Fibroblast of skin of back (primary cell): ENCODE results near the gene DNM3.
"Not testable (repeated sequence)": the region's sequence is repeated elsewhere in the genome, so short reads cannot be mapped to it uniquely, and the experiment has no call there.

Experiments used
- DNase-seq: peaks from one replicate; pipeline ENCODE4 v3.0.0-alpha.2; 2013

DNM3 gene

GRCh38 chr1:172279939-172280636 lies 438.8 kb downstream of the DNM3 start:
- peak; percentile 50 for DNase-seq

DNA sequence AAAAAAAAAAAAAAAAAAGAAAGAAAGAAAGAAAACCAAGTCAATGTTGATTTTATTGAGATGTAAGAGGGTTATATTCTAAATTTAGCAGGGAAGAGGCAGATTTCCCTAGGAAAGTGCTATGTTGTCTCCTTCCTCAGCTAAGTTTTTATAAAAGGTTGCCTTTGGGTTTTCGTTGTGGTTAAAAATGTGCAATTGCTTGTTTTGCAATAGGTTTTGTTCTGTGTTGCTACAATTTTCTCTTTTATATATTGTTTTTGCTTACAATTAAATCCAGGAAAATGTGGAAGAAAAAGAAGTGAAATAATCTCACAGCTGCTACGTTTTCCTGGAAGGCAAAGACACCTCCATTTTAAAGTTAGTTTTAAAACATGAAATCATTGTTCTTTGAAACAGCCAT lies 442.5 kb downstream of the DNM3 start:
- DNase-seq = no peak

GRCh38 chr1:172286629-172287076 lies 445.4 kb downstream of the DNM3 start:
- DNase-seq = peak; percentile 40

DNA sequence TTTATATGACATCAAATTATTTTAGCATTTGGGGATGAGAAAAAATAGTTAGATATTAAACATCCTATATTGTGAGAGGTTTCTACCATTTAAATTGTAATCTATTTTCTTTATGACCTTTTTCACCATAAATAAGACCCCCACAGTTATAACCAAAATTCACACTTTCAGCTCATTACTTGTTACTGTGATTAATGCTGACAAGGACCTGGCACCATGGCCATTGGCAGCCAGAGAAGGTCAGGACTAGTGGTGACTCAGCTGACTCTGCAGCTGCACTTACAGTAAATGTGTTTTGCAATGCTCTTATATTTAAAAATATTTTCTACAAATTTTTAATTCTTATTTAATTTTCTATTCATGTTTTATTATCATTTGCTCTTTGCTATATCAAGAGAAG lies 445.9 kb downstream of the DNM3 start:
- DNase-seq = peak; percentile 29

DNA sequence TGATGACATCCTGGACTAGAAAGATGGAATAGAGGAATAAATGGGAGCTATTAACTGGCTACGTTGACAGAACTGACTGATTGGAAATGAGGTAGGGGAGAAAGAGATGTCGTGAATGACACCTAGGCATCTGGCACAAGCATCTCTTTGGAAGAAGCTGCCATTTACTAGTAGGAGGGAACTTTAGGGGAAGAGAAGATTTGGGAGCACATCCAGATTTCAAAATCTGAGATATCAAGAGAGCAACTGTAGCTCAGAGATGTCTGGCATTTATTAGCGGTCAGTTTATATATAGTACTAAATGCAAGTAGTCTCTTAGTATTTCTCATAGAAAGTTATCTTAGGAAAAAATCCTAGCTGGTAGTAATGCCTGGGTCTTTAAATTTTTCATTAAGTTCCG lies 447.3 kb downstream of the DNM3 start:
- DNase-seq = no peak

DNA sequence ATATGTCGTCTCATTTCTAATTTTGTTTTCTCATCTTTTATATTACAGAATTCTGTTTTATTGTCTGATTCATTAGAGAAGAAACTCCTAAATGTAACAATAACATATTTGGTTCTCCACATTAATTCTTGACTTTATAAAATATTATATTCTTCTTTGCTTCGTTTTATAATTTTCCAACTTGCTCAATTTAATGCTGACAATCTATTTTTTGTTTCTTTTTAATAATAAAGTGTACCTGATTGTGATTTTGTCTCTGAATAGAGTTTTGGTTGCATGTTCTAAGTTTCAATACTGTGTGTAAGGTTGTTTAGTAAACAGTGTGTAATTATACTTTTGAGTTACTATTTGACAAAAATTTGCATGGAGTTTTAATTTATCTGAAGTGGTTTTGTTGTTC lies 448.1 kb downstream of the DNM3 start:
- no peak for DNase-seq

GRCh38 chr1:172292840-172293239 lies 451.5 kb downstream of the DNM3 start:
- DNase-seq = no peak

DNA sequence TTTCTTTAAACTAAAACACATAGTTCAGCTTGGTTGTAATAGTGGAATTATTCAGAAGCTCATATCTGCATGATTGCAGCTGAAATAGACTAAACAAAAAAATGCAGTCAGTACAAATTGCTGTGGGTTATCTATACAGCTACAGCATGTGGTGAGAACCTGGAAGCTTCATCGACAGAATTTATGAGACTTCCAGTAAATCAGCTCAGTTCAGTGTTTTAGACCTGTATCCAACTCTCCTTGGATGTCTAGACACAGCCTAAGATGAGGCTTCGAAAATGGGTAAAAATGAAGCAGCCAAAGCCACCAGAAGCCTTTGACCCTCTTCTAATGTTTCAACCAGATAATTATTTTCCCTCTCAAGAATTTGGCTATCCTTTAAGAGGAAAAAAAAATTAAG lies 452.1 kb downstream of the DNM3 start:
- peak; percentile 16 for DNase-seq

DNA sequence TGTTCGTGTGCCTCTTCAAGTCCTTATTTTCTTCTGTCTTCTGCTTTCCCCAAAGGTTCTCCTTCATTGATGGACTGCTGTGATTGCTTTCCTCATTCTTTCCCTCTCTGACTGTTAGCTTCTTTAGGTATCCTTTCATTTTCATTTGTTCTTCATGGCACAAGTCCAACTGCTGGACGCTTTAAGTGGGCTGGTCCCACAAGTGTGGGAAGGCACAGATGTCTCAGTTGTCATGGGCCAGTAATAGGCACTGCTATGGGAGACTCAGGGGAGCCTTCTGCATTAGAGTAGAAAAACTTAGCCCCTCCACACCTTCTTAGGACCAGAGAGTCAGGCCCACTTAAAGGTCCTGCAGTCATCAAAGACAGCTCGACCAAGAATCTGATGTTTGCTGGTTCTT lies 456.8 kb downstream of the DNM3 start:
- no peak for DNase-seq

- no peak for DNase-seq
Observed at GRCh38 chr1:172298911-172299310, 457.6 kb downstream of the DNM3 start.

GRCh38 chr1:172299515-172299914 lies 458.2 kb downstream of the DNM3 start:
- DNase-seq = no peak

DNA sequence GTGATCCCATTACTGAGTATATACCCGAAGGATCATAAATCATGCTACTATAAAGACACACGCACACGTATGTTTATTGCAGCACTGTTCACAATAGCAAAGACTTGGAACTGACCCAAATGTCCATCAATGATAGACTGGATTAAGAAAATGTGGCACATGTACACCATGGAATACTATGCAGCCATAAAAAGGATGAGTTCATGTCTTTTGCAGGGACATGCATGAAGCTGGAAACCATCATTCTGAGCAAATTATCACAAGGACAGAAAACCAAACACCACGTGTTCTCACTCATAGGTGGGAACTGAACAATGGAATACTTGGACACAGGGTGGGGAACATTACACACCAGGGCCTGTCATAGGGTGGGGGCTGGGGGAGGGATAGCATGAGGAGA lies 466.2 kb downstream of the DNM3 start:
- DNase-seq = not testable (repeated sequence)

DNA sequence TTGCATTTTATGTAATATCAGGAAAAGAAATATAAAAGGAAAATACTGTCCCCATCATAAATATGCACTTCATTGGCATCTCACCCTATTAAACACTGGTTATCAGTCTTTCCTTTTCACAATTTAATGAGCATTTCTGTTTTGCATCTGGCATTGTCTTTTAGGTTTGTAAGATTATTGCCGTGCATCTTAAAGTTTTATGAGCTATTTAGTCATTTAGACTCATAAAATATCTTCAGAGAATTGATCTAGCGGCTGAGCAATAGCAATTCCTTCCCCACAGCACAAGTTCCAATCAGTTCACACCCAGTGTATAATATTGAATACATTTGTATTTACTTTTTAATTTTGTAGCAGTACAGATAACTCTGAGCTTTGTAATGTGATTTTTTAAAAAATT lies 466.8 kb downstream of the DNM3 start:
- DNase-seq = no peak

- peak; percentile 57 for DNase-seq
Observed at GRCh38 chr1:172308577-172308976, 467.3 kb downstream of the DNM3 start.

GRCh38 chr1:172320733-172321132 lies 479.4 kb downstream of the DNM3 start:
- peak; percentile 86 for DNase-seq

GRCh38 chr1:172321451-172321850 lies 480.2 kb downstream of the DNM3 start:
- DNase-seq = peak; percentile 78

GRCh38 chr1:172322219-172323061 lies 481.1 kb downstream of the DNM3 start:
- peak; percentile 99 for DNase-seq

DNA sequence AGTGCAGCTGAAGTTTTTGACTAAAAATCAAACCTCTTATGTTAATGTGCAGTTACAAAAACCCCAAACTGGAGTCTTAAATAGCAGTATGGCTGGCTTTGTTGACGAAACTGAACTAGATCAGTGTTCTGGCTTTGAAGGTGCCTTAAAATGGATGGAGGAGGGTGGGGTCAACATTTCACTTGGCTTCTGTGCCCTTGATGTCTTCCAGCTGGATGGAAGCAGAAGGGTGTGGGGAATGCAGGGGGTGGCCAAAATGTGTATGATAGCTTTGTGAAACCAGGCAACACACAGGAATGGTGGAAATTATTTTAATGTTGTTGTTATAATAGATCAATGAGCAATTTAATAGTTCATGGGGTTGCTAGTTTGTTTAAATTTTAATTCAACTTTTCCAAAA lies 482.4 kb downstream of the DNM3 start:
- DNase-seq = no peak

DNA sequence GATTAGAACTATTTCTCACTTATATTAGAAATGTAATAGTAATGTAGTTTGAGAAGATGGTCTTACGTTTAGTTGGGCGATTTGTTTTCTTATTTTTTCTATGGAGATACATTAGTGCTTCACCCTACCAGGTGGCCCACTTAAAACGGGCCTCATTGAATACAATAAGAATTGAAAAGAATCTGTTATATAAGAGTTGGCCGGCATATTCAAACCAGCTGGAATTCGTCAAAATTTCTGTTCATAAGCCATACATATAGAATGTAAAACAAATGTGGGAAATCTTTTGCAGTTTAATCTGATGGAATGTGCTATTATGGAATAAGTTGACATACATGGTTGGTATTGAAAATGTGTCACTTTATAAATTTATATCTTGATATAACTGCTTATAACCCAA lies 482.8 kb downstream of the DNM3 start:
- DNase-seq = peak; percentile 12

- no peak for DNase-seq
Observed at GRCh38 chr1:172324761-172325160, 483.5 kb downstream of the DNM3 start.

DNA sequence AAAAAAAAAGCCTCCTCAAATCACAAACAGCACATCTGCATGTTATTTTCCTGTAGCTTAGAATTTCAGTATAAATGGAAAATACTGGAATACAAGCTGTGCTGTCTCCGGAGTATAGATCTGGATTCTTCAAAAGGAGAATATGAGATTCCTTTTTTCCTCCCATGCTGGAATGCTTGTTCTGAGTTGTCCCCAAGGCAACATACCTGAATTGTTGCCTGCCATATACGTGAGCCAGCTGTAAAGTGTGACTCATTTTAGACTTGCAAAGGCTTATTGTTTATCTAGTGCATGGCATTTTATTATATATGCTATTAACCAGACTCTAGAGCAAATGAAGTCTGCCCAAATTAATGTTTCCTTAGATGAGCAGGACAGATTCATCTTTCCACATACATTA lies 484.2 kb downstream of the DNM3 start:
- DNase-seq = peak; percentile 77

DNA sequence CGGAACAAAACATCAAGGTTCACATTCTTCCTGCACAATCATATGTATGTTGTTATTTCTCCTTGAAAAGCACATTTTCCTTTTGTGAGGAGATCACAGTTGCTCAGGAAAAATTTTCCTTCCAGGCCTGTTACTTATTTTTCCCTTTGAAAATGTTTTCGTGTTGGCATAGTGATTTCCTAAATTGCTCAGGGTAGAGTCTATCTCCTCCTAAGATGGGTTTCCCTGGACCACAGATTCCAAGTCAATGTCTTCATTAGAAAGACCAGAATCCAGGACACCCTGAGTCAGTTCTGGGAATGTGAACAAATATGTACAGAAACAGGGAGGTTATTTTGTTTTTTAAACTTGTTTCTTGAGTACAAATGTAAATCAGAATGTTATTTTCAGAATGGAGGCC lies 484.8 kb downstream of the DNM3 start:
- DNase-seq = peak; percentile 61

DNA sequence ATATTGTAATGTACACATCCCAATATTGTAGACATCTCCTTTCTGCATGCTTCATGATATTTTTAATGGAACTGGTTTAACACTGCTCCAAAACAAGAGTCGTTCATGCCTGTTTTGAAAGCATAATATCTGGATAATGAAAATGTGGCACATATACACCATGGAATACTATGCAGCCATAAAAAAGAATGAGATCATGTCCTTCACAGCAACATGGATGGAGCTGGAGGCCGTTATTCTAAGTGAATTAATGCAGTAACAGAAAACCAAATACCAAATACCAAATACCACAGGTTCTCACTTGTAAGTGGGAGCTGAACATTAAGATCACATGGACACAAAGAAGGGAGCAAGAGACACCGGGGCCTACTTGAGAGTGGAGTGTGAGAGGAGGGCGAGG lies 487.0 kb downstream of the DNM3 start:
- DNase-seq = no peak

DNA sequence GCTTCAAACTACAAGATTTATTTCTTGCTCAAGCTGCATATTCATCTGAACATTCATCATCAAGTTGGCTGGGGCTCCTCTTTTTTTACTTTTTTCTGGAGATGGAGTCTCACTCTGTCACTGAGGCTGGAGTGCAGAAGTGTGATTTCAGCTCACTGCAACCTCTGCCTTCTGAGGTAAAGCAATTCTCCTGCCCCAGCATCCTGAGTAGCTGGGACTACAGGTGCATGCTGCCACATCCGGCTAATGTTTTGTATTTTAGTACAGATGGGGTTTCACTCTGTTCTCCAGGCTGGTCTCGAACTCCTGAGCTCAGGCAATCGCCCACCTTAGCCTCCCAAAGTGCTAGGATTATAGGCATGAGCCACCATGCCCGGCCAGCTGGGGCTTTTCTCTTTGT lies 490.9 kb downstream of the DNM3 start:
- no peak for DNase-seq
